Measurements from ENCODE around the gene PSMB3.

- no peak for TF ChIP-seq USF1 (CRISPR knock-in tag; IDR thresholded peaks at IDR 0.05)
- TF ChIP-seq CTCF (IDR thresholded peaks at IDR 0.05) = no peak
Observed at GRCh38 chr17:38783227-38783626, 30.7 kb downstream of the PSMB3 start.

Data from WTC11 (cell line).